WTC11 (cell line): ENCODE measurements around the gene RNF183.

Source experiments
- IRF2 ChIP-seq: sonication (generic); formaldehyde crosslinking; IDR thresholded peaks from 2 replicates; pipeline ENCODE4 v1.8.0; 2022; ENCODE audit warnings: low read depth, missing genetic modification reagents, borderline replicate concordance
- MLX ChIP-seq: sonication (generic); formaldehyde crosslinking; IDR thresholded peaks from 2 replicates; pipeline ENCODE4 v1.8.1; 2023; ENCODE audit warnings: mild to moderate bottlenecking, missing genetic modification reagents, moderate library complexity
- TF ChIP-seq, protein P1 (sequence below): sonication (generic); formaldehyde crosslinking; IDR thresholded peaks from 2 replicates; pipeline ENCODE4 v1.8.1; 2022; ENCODE audit warnings: low read depth, missing genetic modification reagents, borderline replicate concordance
- TF ChIP-seq, protein P2 (sequence below): sonication (generic); formaldehyde crosslinking; IDR thresholded peaks from 2 replicates; pipeline ENCODE4 v1.8.0; 2023; ENCODE audit warnings: missing genetic modification reagents

GRCh38 chr9:113290052-113290607 lies 13.0 kb downstream of the RNF183 start:
- TF ChIP-seq IRF2 (CRISPR knock-in tag) (no peak), MLX (no peak)
- TF ChIP-seq, protein P1, sequence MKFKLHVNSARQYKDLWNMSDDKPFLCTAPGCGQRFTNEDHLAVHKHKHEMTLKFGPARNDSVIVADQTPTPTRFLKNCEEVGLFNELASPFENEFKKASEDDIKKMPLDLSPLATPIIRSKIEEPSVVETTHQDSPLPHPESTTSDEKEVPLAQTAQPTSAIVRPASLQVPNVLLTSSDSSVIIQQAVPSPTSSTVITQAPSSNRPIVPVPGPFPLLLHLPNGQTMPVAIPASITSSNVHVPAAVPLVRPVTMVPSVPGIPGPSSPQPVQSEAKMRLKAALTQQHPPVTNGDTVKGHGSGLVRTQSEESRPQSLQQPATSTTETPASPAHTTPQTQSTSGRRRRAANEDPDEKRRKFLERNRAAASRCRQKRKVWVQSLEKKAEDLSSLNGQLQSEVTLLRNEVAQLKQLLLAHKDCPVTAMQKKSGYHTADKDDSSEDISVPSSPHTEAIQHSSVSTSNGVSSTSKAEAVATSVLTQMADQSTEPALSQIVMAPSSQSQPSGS = no peak
- TF ChIP-seq, protein P2, sequence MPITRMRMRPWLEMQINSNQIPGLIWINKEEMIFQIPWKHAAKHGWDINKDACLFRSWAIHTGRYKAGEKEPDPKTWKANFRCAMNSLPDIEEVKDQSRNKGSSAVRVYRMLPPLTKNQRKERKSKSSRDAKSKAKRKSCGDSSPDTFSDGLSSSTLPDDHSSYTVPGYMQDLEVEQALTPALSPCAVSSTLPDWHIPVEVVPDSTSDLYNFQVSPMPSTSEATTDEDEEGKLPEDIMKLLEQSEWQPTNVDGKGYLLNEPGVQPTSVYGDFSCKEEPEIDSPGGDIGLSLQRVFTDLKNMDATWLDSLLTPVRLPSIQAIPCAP (CRISPR knock-in tag) = no peak
